ENCODE results near the gene GDF10.

DNA sequence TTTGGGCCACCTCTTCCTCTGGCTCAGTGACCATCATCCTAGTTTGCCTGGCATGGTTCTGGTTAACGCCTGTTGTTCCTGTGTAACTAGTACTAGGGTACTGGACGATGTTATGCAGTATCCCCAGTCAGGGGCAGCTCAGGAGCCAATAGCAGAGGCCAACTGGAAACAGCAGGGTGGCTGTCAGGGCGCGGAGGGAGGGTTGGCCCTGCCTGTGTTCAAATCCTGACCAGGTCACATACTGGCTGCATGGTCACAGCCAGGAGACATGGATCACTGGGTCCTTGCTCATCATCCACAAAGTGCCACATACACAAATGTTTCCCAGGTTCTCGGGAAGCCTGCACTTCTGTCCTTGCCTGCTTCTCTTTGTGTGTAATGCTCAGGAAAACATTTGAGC lies 35.9 kb downstream of the GDF10 start:
- TF ChIP-seq, protein P1, sequence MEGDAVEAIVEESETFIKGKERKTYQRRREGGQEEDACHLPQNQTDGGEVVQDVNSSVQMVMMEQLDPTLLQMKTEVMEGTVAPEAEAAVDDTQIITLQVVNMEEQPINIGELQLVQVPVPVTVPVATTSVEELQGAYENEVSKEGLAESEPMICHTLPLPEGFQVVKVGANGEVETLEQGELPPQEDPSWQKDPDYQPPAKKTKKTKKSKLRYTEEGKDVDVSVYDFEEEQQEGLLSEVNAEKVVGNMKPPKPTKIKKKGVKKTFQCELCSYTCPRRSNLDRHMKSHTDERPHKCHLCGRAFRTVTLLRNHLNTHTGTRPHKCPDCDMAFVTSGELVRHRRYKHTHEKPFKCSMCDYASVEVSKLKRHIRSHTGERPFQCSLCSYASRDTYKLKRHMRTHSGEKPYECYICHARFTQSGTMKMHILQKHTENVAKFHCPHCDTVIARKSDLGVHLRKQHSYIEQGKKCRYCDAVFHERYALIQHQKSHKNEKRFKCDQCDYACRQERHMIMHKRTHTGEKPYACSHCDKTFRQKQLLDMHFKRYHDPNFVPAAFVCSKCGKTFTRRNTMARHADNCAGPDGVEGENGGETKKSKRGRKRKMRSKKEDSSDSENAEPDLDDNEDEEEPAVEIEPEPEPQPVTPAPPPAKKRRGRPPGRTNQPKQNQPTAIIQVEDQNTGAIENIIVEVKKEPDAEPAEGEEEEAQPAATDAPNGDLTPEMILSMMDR (IDR thresholded peaks at IDR 0.05; ENCODE audit: insufficient read depth, low read length) = no peak
- TF ChIP-seq POLR2AphosphoS5 (IDR thresholded peaks at IDR 0.05; ENCODE audit: low read depth) = no peak
- no peak for TF ChIP-seq SPI1 (IDR thresholded peaks at IDR 0.05; ENCODE audit: borderline replicate concordance, low read depth)
- no peak for TF ChIP-seq REST (IDR thresholded peaks at IDR 0.05; ENCODE audit: insufficient replicate concordance, low read depth)

Data from HL-60 (cell line).